OCI-LY7 (cell line): ENCODE data around the gene HYKK. TPM values are rescaled to one million over a fixed set of nuclear protein-coding genes. Genes with fewer than 3 reads are reported as not detected.
A peak's percentile ranks its signal among the peaks of the same experiment; 100 is the strongest.

ENCODE experiments used
- BruUV-seq: library from RNA; stranded (reverse); fragments of 400-500 nt; replicated peaks from 2 replicates; lab custom pipeline; 2021; lab: Mats Ljungman, UMichigan
- CTCF ChIA-PET: fragments of 300-600 bp; sonication (Branson Sonifier 250); formaldehyde crosslinking; loops from one replicate; lab custom pipeline; 2022; ENCODE audit warnings: antibody characterized with exemption; ENCODE audit not compliant: unreplicated experiment; lab: Charles Lee
- POLR2A ChIA-PET: fragments of 300-600 bp; sonication (Branson Sonifier 250); formaldehyde crosslinking; loops from one replicate; lab custom pipeline; 2022; ENCODE audit warnings: antibody characterized with exemption; lab: Charles Lee
- DNase-seq: peaks from one replicate; pipeline ENCODE4 v3.0.0-alpha.2; 2015; ENCODE audit warnings: low spot score
- H2AFZ ChIP-seq: fragments of 200-600 bp; sonication (generic), shearing (Covaris generic); 2 replicates; pipeline ENCODE4 v1.6.1; 2014; ENCODE audit warnings: mild to moderate bottlenecking, antibody characterized with exemption, low read length, moderate library complexity
- H3K27ac ChIP-seq: fragments of 200-600 bp; sonication (generic); 2 replicates; pipeline ENCODE4 v1.5.1; 2014; ENCODE audit warnings: mixed run types, low read depth, mild to moderate bottlenecking, moderate library complexity, low read length, inconsistent platforms; ENCODE audit not compliant: poor library complexity, severe bottlenecking
- H3K36me3 ChIP-seq: fragments of 200-600 bp; sonication (generic); 2 replicates; pipeline ENCODE4 v1.6.1; 2014; ENCODE audit warnings: mild to moderate bottlenecking, antibody characterized with exemption, low read length, moderate library complexity, mixed read lengths; ENCODE audit not compliant: insufficient read depth
- H3K4me1 ChIP-seq: fragments of 200-600 bp; sonication (generic); 2 replicates; pipeline ENCODE4 v1.5.1; 2014; ENCODE audit warnings: mild to moderate bottlenecking, low read length; ENCODE audit not compliant: insufficient read depth, poor library complexity, severe bottlenecking
- H3K4me2 ChIP-seq: fragments of 200-600 bp; sonication (generic); 2 replicates; pipeline ENCODE4 v1.6.1; 2014; ENCODE audit warnings: mild to moderate bottlenecking, low read length
- H3K4me3 ChIP-seq: fragments of 200-600 bp; sonication (generic); 2 replicates; pipeline ENCODE4 v1.5.1; 2014; ENCODE audit warnings: mild to moderate bottlenecking, low read depth, low read length; ENCODE audit not compliant: poor library complexity, severe bottlenecking
- H3K79me2 ChIP-seq: fragments of 200-600 bp; sonication (generic); 2 replicates; pipeline ENCODE4 v1.6.1; 2016; ENCODE audit warnings: low read depth, mild to moderate bottlenecking, low read length, moderate library complexity, mixed read lengths; ENCODE audit not compliant: insufficient read depth
- H3K9me2 ChIP-seq: fragments of 200-600 bp; sonication (generic); 2 replicates; pipeline ENCODE4 v1.6.1; 2016; ENCODE audit warnings: mild to moderate bottlenecking, low read length, mixed read lengths; ENCODE audit not compliant: insufficient read depth
- H3K9me3 ChIP-seq: fragments of 200-600 bp; sonication (generic); 2 replicates; pipeline ENCODE4 v1.6.1; 2014; ENCODE audit warnings: mild to moderate bottlenecking, mixed run types, low read length, mixed read lengths
- H4K20me1 ChIP-seq: fragments of 200-600 bp; sonication (generic); 2 replicates; pipeline ENCODE4 v1.6.1; 2014; ENCODE audit warnings: mild to moderate bottlenecking, antibody characterized with exemption, low read length, moderate library complexity, mixed read lengths; ENCODE audit not compliant: insufficient read depth
- EZH2phosphoT487 ChIP-seq: fragments of 200-600 bp; sonication (generic); IDR thresholded peaks from 2 replicates; pipeline ENCODE4 v1.6.1; 2018; ENCODE audit warnings: low read depth, borderline replicate concordance, mild to moderate bottlenecking, mixed run types, antibody characterized with exemption, low read length, moderate library complexity, mixed read lengths
- intact Hi-C: fragments of 100-400 bp; cut with micrococcal nuclease; formaldehyde crosslinking; loops from one replicate; pipeline ENCODE4 v1.10.0; 2022; ENCODE audit not compliant: unreplicated experiment
- total RNA-seq, 2 experiments: library from RNA; depleted of rRNA in 1 of 2; stranded (reverse); fragments of >200 nt in 1 of 2; shearing (Covaris generic) in 1 of 2; gene quantifications; 2 replicates each; pipeline ENCODE4 v1.2.3, GENCODE V29; 2014 to 2022
- TF ChIP-seq, protein P1 (sequence below): fragments of 200-600 bp; sonication (generic); conservative IDR thresholded peaks from 2 replicates; pipeline ENCODE4 v1.5.1; 2014; ENCODE audit warnings: mild to moderate bottlenecking, antibody characterized with exemption, low read length, moderate library complexity, mixed read lengths

The HYKK gene
- total RNA-seq, 2 experiments from 2014 or later, result 0.40 TPM; not detected in 1

DNA sequence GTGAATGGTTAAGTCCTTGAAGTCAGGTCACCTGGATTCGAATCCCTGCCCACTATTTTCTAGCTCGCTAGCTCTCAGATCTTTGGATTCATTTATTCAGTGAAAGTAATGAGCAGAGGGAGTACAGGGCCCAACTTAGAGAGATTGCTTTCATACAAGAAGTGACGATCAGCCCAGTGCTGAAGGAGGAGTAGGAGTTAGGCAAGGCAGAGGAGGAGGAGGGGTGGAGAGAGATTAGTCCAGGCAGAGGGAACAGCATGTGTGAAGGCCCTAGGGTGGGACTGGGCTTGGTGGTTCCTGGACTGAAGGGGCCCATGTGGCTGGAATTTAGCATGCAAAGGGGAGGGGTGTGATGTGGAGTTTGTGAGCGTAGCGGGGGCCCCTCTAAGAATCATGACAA, 54.1 kb downstream of the HYKK start:
- Histone ChIP-seq H4K20me1 (no peaks in the 10 kb centered on the region), H3K4me2 (no peak overlapping the region), H3K4me1 (peaks cover 17% of the 10 kb centered on the region), H2AFZ (no peak overlapping the region), H3K9me3 (no peaks in the 10 kb centered on the region), H3K9me2 (no peaks in the 10 kb centered on the region), H3K4me3 (no peak overlapping the region), H3K79me2 (no peaks in the 10 kb centered on the region), H3K36me3 (no peaks in the 10 kb centered on the region), H3K27ac (no peak overlapping the region)
- no TSS peak for BruUV-seq
- intact Hi-C loops, result no loop called here
- no peak for TF ChIP-seq EZH2phosphoT487
- TF ChIP-seq, protein P1, sequence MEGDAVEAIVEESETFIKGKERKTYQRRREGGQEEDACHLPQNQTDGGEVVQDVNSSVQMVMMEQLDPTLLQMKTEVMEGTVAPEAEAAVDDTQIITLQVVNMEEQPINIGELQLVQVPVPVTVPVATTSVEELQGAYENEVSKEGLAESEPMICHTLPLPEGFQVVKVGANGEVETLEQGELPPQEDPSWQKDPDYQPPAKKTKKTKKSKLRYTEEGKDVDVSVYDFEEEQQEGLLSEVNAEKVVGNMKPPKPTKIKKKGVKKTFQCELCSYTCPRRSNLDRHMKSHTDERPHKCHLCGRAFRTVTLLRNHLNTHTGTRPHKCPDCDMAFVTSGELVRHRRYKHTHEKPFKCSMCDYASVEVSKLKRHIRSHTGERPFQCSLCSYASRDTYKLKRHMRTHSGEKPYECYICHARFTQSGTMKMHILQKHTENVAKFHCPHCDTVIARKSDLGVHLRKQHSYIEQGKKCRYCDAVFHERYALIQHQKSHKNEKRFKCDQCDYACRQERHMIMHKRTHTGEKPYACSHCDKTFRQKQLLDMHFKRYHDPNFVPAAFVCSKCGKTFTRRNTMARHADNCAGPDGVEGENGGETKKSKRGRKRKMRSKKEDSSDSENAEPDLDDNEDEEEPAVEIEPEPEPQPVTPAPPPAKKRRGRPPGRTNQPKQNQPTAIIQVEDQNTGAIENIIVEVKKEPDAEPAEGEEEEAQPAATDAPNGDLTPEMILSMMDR, result no peak
- ChIA-PET POLR2A (interaction anchor here (0.7 to 4.4 kb wide), 3 partner anchors 10 to 146 kb away, joined by 3 to 17 read pairs (median 3); no protein-coding TSS in a partner anchor), CTCF (interaction anchor here (0.5 kb wide), 1 partner anchor 362 kb away, joined by 3 read pairs; no protein-coding TSS in a partner anchor)
- no peak for DNase-seq

DNA sequence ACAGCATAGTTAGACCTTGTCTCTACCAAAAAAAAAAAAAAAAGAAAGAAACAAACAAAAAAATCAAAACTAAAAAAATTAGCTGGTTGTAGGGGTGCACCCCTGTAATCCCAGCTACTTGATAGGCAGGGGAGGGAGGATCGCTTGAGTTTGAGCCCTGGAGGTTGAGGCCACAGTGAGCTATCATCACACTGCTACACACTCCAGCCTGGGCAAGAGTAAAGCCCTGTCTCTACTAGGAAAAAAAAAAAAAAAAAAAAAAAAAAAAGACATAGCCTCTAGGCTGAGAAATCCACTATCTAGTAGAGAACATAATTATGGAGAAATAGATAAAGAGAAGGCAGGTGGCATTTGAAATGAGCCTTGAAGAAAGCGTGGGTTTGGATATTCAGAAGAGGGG, 55.7 kb downstream of the HYKK start:
- H3K9me2 ChIP-seq, result no peaks in the 10 kb centered on the region
- no peak overlapping the region for H2AFZ ChIP-seq
- ChIA-PET POLR2A (interaction anchor here (0.8 kb wide), 1 partner anchor 18 kb away, joined by 4 read pairs; no protein-coding TSS in a partner anchor), CTCF (no interaction called here)
- no peaks in the 10 kb centered on the region for H4K20me1 ChIP-seq
- H3K4me2 ChIP-seq, result no peak overlapping the region
- no peak for DNase-seq
- TF ChIP-seq, protein P1, result no peak
- TF ChIP-seq EZH2phosphoT487, result no peak
- no TSS peak for BruUV-seq
- H3K9me3 ChIP-seq, result no peaks in the 10 kb centered on the region
- no peaks in the 10 kb centered on the region for H3K79me2 ChIP-seq
- H3K4me3 ChIP-seq, result no peak overlapping the region
- no peaks in the 10 kb centered on the region for H3K36me3 ChIP-seq
- H3K27ac ChIP-seq, result no peak overlapping the region
- intact Hi-C loops, result no loop called here
- peaks cover 19% of the 10 kb centered on the region for H3K4me1 ChIP-seq

DNA sequence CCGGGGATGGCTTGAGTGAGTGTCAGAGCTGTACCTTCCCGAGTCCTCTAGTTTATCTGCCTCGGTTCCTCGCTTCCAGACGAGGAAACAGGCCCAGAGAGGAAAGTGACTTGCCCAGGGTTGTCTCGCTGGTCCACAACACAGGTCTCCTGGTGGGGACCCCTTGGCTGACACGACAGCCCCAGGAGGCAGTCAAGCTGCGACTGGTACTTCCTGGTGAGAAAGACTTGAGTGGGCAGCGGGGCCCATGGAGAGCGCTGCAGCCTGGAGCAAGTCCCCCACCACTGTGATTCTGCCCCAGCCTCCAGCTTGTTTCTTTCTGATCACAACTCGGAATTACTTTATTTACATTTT, 57.3 kb downstream of the HYKK start:
- no peak for TF ChIP-seq EZH2phosphoT487
- TF ChIP-seq, protein P1, result no peak
- Histone ChIP-seq H2AFZ (peak overlapping the region; percentile 76), H3K4me3 (peak overlapping the region; percentile 74), H3K27ac (peak overlapping the region; percentile 22), H3K79me2 (no peaks in the 10 kb centered on the region; the same call in 1 of the 2 replicates), H3K9me2 (no peaks in the 10 kb centered on the region), H3K36me3 (no peaks in the 10 kb centered on the region), H3K4me1 (peaks cover 19% of the 10 kb centered on the region), H4K20me1 (no peaks in the 10 kb centered on the region), H3K4me2 (peak overlapping the region; percentile 92), H3K9me3 (no peaks in the 10 kb centered on the region)
- intact Hi-C loops, result loop anchor here (2.0 kb wide), 1 partner anchor 24 kb away; the partner anchor contains the start of gene PSMA4
- ChIA-PET CTCF (interaction anchor here (0.6 kb wide), 1 partner anchor 8 kb away, joined by 6 read pairs; no protein-coding TSS in a partner anchor), POLR2A (interaction anchor here (0.6 to 1.9 kb wide), 5 partner anchors 15 to 440 kb away, joined by 3 to 7 read pairs (median 4); partner anchors contain the start of gene PSMA4)
- no peak for DNase-seq
- no TSS peak for BruUV-seq
